Nephron progenitor cell (in vitro differentiated cells): ENCODE data around the gene TBKBP1.

Experiments
- DNase-seq: peaks from one replicate; pipeline ENCODE4 v3.0.0; 2021
- H3K27ac Mint-ChIP-seq: 2 replicates; pipeline ENCODE4 v1.8.0; 2021; ENCODE audit warnings: mild to moderate bottlenecking, moderate library complexity, mixed read lengths
- H3K27me3 Mint-ChIP-seq: 2 replicates; pipeline ENCODE4 v1.8.0; 2021; ENCODE audit warnings: mild to moderate bottlenecking, low read depth, mixed read lengths; ENCODE audit not compliant: poor library complexity
- H3K36me3 Mint-ChIP-seq: 2 replicates; pipeline ENCODE4 v1.8.0; 2021; ENCODE audit warnings: low read depth, mixed read lengths
- H3K4me1 Mint-ChIP-seq: 2 replicates; pipeline ENCODE4 v1.8.0; 2021; ENCODE audit warnings: mixed read lengths
- H3K4me3 Mint-ChIP-seq: 2 replicates; pipeline ENCODE4 v1.8.0; 2021; ENCODE audit warnings: mild to moderate bottlenecking, moderate library complexity, mixed read lengths
- H3K9me3 Mint-ChIP-seq: 2 replicates; pipeline ENCODE4 v1.8.0; 2021; ENCODE audit warnings: mild to moderate bottlenecking, moderate library complexity, mixed read lengths
- TF ChIP-seq, protein P1 (sequence below): fragments of 200-600 bp; sonication (generic); IDR thresholded peaks from 2 replicates; pipeline ENCODE4 v1.5.0; 2021; ENCODE audit warnings: antibody characterized with exemption

Gene TBKBP1

DNA sequence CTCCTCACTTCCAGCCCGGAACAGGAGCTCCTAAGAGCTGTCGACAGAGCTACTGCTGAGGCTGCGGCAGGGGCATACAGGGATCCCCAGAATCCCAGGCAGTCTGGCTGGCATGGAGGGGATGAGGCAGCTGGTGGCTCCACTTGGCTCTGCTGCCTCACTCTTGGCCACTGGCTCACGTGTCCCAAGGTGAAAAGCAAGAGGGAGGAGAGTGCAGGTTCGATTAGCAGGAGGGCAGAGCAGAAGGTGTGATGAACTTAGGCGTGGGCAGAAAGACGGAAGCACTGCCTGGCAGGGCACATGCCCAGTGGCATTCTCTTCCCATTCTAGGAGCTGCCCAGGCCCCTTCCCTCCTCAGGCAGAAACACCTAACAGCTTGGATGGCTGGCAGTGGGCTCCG, 27.8 kb downstream of the TBKBP1 start:
- H3K27me3 Mint-ChIP-seq, result peaks cover 73% of the 10 kb centered on the region
- H3K4me3 Mint-ChIP-seq, result no peak overlapping the region
- no peaks in the 10 kb centered on the region for H3K9me3 Mint-ChIP-seq
- no peak overlapping the region for H3K27ac Mint-ChIP-seq
- TF ChIP-seq, protein P1, sequence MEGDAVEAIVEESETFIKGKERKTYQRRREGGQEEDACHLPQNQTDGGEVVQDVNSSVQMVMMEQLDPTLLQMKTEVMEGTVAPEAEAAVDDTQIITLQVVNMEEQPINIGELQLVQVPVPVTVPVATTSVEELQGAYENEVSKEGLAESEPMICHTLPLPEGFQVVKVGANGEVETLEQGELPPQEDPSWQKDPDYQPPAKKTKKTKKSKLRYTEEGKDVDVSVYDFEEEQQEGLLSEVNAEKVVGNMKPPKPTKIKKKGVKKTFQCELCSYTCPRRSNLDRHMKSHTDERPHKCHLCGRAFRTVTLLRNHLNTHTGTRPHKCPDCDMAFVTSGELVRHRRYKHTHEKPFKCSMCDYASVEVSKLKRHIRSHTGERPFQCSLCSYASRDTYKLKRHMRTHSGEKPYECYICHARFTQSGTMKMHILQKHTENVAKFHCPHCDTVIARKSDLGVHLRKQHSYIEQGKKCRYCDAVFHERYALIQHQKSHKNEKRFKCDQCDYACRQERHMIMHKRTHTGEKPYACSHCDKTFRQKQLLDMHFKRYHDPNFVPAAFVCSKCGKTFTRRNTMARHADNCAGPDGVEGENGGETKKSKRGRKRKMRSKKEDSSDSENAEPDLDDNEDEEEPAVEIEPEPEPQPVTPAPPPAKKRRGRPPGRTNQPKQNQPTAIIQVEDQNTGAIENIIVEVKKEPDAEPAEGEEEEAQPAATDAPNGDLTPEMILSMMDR, result no peak
- H3K36me3 Mint-ChIP-seq, result no peaks in the 10 kb centered on the region
- DNase-seq, result no peak
- peaks cover 65% of the 10 kb centered on the region for H3K4me1 Mint-ChIP-seq

DNA sequence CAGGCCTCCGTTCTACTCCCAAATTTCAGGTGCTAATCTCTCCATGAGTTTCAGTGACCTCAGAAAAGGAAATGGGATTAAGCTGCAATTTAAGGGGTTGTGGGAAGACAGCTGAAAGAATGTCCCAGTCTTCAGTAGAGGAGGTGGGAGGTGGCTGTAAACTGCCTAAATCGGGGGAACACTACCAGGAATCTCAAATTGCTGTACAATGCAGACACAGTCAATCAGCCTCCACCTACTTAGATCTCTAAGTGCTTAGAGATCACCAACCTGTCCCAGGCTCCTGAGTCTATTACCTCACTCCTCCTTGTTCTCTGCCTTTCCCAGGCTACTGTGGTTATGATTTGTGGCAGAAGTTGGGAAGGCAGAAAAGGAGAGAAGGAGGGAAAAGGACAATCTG, 30.7 kb downstream of the TBKBP1 start:
- DNase-seq, result no peak
- TF ChIP-seq, protein P1, result no peak
- Mint-ChIP-seq H3K36me3 (no peaks in the 10 kb centered on the region), H3K27ac (no peak overlapping the region), H3K9me3 (no peaks in the 10 kb centered on the region), H3K4me1 (peaks cover 55% of the 10 kb centered on the region), H3K27me3 (peaks cover 74% of the 10 kb centered on the region), H3K4me3 (no peak overlapping the region)

DNA sequence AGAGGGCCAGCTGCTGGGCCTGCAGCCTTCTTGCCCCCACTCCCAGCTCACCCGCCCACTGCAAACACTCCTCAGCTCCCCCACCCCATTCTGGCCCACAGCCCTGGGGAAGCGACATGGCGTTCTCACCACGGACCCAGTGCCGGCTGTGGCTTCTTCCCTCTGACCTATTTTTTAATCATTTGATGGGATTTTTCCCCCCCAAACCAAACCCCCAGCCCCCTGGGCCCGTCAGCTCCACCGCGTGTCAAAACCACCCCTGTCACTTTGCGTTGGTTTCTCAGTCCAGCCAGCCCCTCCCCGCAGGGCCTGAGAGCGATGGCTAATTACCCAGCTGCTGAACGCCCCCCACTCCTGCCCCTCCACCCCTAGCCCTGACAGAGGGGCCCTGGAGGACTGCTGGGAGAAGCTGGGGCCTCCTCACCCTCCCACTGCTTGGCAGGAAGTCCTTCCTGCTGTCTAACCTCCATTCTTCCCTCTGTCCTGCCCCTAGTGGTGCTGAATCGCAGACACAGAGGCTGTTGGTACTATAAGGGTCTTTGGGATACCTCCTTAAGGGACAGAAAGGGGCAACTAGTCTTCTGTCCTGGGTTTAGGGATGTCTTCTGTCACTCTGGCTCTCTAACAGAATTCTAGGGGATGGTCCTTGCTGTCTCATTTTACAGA, 31.6 kb downstream of the TBKBP1 start:
- Mint-ChIP-seq H3K27ac (no peak overlapping the region), H3K4me3 (no peak overlapping the region), H3K27me3 (peaks cover 74% of the 10 kb centered on the region), H3K9me3 (no peaks in the 10 kb centered on the region), H3K4me1 (peaks cover 49% of the 10 kb centered on the region), H3K36me3 (no peaks in the 10 kb centered on the region)
- no peak for DNase-seq
- TF ChIP-seq, protein P1, result no peak

DNA sequence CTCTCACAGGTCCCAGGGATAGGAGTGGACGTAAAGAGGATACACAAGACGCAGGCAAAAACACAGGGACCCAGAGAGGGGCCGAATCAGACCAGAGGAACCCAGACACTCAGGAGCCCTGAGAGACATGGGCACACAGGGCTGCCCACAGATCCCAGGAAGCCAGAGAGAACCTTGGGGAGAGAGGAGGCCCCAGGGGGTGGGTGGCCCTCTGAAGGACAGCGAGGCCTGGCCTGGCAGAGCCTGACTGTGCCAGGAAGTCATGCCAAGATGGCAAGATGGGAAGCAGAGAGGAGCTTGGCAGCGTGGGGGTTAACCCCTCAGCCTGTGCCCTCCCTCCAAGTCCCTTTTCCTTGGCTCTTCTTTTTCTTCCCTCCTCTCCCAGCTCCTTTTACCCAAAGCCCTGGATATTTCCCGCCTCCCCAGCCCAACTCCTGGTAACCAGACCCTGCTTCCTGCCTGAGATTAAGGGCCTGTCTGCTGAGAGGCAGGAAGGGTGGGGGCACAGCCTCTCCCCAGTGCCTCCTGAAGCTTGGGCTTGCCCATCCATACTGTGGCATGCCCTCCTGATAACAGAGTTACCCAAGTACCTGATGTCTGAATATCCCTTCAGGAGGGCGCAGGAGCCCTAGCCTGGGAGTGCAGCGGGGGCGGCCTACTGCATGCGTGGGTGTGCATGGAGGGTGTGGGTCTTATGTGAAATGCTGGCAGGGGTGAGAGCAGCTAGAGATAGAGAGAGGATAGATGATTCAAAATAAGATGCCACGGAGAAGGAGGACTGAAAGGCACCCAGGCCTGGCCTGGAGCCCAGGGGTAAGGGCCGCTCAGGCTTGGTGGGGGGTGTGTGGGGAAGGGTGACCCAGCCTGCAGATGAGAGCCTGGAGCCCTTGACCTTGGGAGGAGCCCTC, 33.1 kb downstream of the TBKBP1 start:
- DNase-seq, result no peak
- H3K27me3 Mint-ChIP-seq, result peaks cover 74% of the 10 kb centered on the region
- TF ChIP-seq, protein P1, result no peak
- peaks cover 44% of the 10 kb centered on the region for H3K4me1 Mint-ChIP-seq
- H3K27ac Mint-ChIP-seq, result no peak overlapping the region
- no peaks in the 10 kb centered on the region for H3K9me3 Mint-ChIP-seq
- no peak overlapping the region for H3K4me3 Mint-ChIP-seq
- no peaks in the 10 kb centered on the region for H3K36me3 Mint-ChIP-seq

DNA sequence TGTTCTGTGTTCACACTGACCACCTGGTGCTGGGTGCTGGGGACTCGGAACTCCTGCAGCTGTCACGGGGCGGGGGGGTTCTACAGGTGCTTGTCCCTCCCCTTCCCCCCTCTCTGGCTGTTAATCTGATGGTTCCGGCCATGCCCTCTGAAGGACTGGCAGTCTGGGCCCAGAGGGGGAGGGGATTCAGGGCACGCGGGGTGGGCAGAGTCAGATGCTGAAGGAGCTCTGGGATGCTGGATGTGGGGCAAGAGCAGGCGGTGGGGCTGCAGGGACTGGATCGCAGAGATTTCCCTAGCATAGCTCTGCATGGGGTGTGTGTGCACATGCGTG, 33.7 kb downstream of the TBKBP1 start:
- H3K36me3 Mint-ChIP-seq, result no peaks in the 10 kb centered on the region
- H3K4me3 Mint-ChIP-seq, result no peak overlapping the region
- H3K4me1 Mint-ChIP-seq, result peaks cover 47% of the 10 kb centered on the region
- DNase-seq, result no peak
- H3K9me3 Mint-ChIP-seq, result no peaks in the 10 kb centered on the region
- TF ChIP-seq, protein P1, result no peak
- H3K27me3 Mint-ChIP-seq, result peaks cover 74% of the 10 kb centered on the region
- H3K27ac Mint-ChIP-seq, result no peak overlapping the region
